GM12892 (cell line): Measurements from ENCODE around the gene ZNF580.

Experiments
- POLR2A ChIP-seq: IDR thresholded peaks from 2 replicates; pipeline ENCODE4 v1.6.1; 2011; ENCODE audit warnings: low read depth, low read length, control low read depth
- POLR2AphosphoS5 ChIP-seq: IDR thresholded peaks from 2 replicates; pipeline ENCODE4 v1.6.1; 2011; ENCODE audit warnings: low read depth, low read length, control low read depth
- TAF1 ChIP-seq: IDR thresholded peaks from 2 replicates; pipeline ENCODE4 v1.6.1; 2011; ENCODE audit warnings: low read depth, mild to moderate bottlenecking, control low read depth, low read length, borderline replicate concordance

DNA sequence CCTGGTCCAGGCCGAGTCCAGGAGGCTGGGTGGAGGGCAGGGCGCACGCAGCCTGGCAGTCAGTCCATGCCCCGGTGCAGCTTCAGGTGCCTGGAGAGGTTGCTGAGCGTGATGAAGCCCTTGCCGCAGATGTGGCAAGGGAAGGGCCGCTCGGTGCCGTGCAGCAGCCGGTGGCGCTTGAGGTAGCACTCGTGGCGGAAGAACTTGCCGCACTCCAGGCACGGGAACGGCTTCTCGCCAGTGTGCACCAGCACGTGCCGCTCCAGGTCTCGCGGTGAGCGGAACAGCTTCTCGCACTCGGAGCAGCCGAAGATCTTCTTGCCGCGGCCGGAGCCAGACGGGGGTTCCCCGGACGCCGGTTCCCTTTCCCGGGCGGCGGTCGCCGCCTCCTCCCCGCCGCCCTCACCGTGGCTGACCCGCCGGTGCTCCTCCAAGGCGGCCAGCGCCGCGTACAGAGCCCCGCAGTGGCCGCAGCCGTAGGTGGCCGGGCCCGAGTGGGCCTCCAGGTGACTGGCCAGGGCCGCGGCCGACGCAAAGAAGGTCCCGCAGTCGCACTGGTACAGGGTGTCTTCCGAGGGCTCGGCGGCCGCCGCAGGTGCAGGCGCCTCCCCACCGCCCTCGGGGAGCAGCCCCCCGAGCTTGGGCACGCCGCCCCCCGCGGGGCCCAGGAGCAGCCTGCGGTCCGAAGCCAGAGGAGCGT lies 48.3 kb upstream of the ZNF580 start:
- TF ChIP-seq TAF1 (no peak), POLR2A (no peak), POLR2AphosphoS5 (no peak)
